Caco-2 (cell line): ENCODE data around the gene SMYD1. TPM values are rescaled to one million over a fixed set of nuclear protein-coding genes. Genes with fewer than 3 reads are reported as not detected.

Source experiments
- BruUV-seq: library from RNA; stranded (reverse); fragments of 400-500 nt; replicated peaks from 2 replicates; lab custom pipeline; 2021; lab: Mats Ljungman, UMichigan
- CTCF ChIA-PET: fragments of 300-600 bp; sonication (Branson Sonifier 250); formaldehyde crosslinking; loops from one replicate; lab custom pipeline; 2022; ENCODE audit warnings: antibody characterized with exemption; lab: Charles Lee
- POLR2A ChIA-PET: fragments of 300-600 bp; sonication (Branson Sonifier 250); formaldehyde crosslinking; loops from one replicate; lab custom pipeline; 2022; ENCODE audit warnings: antibody characterized with exemption; lab: Charles Lee
- DNase-seq, 2 experiments: peaks; one replicate each; pipeline versions ENCODE4 v3.0.0 to v3.0.0-alpha.2; 2020 to 2022
- H3K27me3 ChIP-seq: replicated peaks from 2 replicates; pipeline ENCODE4 v1.6.0; 2011; ENCODE audit warnings: low read length; ENCODE audit not compliant: control insufficient read depth, insufficient read depth
- H3K36me3 ChIP-seq: 2 replicates; pipeline ENCODE4 v1.5.1; 2011; ENCODE audit warnings: low read length; ENCODE audit not compliant: control insufficient read depth, insufficient read depth
- H3K4me1 ChIP-seq: fragments of 250-450 bp; sonication (Bioruptor Pico); 2 replicates; pipeline ENCODE4 v1.5.1; 2020; ENCODE audit warnings: mild to moderate bottlenecking
- H3K4me3 ChIP-seq: 2 replicates; pipeline ENCODE4 v1.5.1; 2011; ENCODE audit warnings: low read depth, mild to moderate bottlenecking, control low read depth, low read length
- H3K9me3 ChIP-seq: fragments of 250-450 bp; sonication (Bioruptor Pico); 2 replicates; pipeline ENCODE4 v1.5.1; 2020; ENCODE audit warnings: mild to moderate bottlenecking, moderate library complexity
- H3K27ac Mint-ChIP-seq: one replicate; pipeline ENCODE4 v1.8.0; 2022; ENCODE audit warnings: mixed read lengths; ENCODE audit not compliant: unreplicated experiment
- H3K27me3 Mint-ChIP-seq: one replicate; pipeline ENCODE4 v1.8.0; 2022; ENCODE audit warnings: mixed read lengths; ENCODE audit not compliant: insufficient read depth, unreplicated experiment
- H3K36me3 Mint-ChIP-seq: one replicate; pipeline ENCODE4 v1.8.0; 2022; ENCODE audit warnings: mild to moderate bottlenecking, mixed read lengths; ENCODE audit not compliant: insufficient read depth, unreplicated experiment
- H3K4me1 Mint-ChIP-seq: one replicate; pipeline ENCODE4 v1.8.0; 2022; ENCODE audit warnings: low read depth, mixed read lengths; ENCODE audit not compliant: unreplicated experiment
- H3K4me3 Mint-ChIP-seq: one replicate; pipeline ENCODE4 v1.8.0; 2022; ENCODE audit warnings: mild to moderate bottlenecking, moderate library complexity, mixed read lengths; ENCODE audit not compliant: unreplicated experiment
- H3K9me3 Mint-ChIP-seq: one replicate; pipeline ENCODE4 v1.8.0; 2022; ENCODE audit warnings: mixed read lengths; ENCODE audit not compliant: unreplicated experiment
- intact Hi-C: fragments of 100-400 bp; cut with micrococcal nuclease; formaldehyde crosslinking; loops from one replicate; pipeline ENCODE4 v1.10.0; 2022; ENCODE audit not compliant: unreplicated experiment
- total RNA-seq: library from RNA; stranded (reverse); gene quantifications from 2 replicates; pipeline ENCODE4 v1.2.3, GENCODE V29; 2022
- TF ChIP-seq, protein P1 (sequence below), 2 experiments: fragments of 200-600 bp in 1 of 2; IDR thresholded peaks; 1 replicate in 1 of 2; 2 replicates in 1 of 2; pipeline versions ENCODE4 v1.5.1 to v1.8.0; 2011 to 2022; ENCODE audit warnings: antibody characterized with exemption in 1 of 2, control low read depth in 1 of 2, inconsistent platforms in 1 of 2, low read depth in 1 of 2, low read length in 1 of 2, mild to moderate bottlenecking in 1 of 2, moderate library complexity in 1 of 2; ENCODE audit not compliant: insufficient read depth in 1 of 2, severe bottlenecking in 1 of 2, unreplicated experiment in 1 of 2

The SMYD1 gene
- total RNA-seq, 1 experiment from 2014 or later: not detected

DNA sequence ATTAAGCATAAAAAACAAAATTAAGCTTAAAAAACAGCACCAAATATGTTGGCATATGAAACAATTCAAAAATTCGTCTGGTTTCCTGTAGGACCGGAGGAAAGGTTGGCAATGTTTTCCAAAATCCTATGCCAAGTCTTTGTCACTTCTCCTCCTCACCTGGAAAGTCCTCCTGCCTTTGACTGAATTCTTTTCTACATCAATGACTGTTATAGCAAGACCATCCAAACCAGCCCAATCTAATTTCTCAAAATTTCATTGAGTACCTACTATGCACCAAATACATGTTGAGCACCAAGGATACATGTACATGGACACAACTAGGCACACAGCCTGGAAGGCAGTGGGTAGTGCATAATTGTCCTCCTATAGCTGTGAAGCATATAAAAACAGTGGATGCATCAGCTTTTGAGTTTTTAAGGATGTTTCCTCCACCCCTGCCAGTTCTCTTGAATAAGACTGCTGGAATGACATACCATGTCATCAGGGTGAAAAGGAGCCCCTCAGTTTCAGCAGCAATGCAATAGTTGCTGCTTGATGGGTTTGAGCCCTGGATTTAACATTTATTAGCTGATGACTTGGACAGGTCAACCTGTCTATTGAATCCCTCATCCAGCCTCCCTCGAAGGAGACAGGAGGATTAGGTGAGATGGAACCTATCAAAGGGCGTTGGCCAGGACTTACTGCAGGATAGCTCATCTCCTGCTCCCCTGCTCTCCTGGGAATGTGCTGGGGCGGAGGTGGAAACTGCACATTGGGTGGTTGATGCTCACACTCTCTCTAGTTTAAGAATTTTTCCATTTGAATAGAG is 55.7 kb downstream of the SMYD1 start:
- no peaks in the 10 kb centered on the region for H3K27me3 Mint-ChIP-seq
- BruUV-seq: no TSS peak
- no peak overlapping the region for H3K27ac Mint-ChIP-seq
- Histone ChIP-seq H3K27me3 (no peaks in the 10 kb centered on the region), H3K36me3 (peaks cover 7% of the 10 kb centered on the region), H3K4me3 (no peak overlapping the region), H3K4me1 (peaks cover 15% of the 10 kb centered on the region), H3K9me3 (no peaks in the 10 kb centered on the region)
- ChIA-PET CTCF (no interaction called here), POLR2A (no interaction called here)
- DNase-seq: no peak
- H3K4me3 Mint-ChIP-seq: no peak overlapping the region
- H3K36me3 Mint-ChIP-seq: peaks cover 7% of the 10 kb centered on the region
- no peaks in the 10 kb centered on the region for H3K9me3 Mint-ChIP-seq
- TF ChIP-seq, protein P1, sequence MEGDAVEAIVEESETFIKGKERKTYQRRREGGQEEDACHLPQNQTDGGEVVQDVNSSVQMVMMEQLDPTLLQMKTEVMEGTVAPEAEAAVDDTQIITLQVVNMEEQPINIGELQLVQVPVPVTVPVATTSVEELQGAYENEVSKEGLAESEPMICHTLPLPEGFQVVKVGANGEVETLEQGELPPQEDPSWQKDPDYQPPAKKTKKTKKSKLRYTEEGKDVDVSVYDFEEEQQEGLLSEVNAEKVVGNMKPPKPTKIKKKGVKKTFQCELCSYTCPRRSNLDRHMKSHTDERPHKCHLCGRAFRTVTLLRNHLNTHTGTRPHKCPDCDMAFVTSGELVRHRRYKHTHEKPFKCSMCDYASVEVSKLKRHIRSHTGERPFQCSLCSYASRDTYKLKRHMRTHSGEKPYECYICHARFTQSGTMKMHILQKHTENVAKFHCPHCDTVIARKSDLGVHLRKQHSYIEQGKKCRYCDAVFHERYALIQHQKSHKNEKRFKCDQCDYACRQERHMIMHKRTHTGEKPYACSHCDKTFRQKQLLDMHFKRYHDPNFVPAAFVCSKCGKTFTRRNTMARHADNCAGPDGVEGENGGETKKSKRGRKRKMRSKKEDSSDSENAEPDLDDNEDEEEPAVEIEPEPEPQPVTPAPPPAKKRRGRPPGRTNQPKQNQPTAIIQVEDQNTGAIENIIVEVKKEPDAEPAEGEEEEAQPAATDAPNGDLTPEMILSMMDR (IDR thresholded peaks at IDR 0.05; ENCODE audit: insufficient read depth in 1 of 2, low read depth in 1 of 2, low read length in 1 of 2, severe bottlenecking in 1 of 2, unreplicated experiment in 1 of 2): no peak
- intact Hi-C loops: no loop called here
- peaks cover 22% of the 10 kb centered on the region for H3K4me1 Mint-ChIP-seq

GRCh38 chr2:88123975-88124917 is 56.6 kb downstream of the SMYD1 start:
- intact Hi-C loops: no loop called here
- BruUV-seq: no TSS peak
- ChIA-PET POLR2A (no interaction called here), CTCF (interaction anchor here (0.7 kb wide), 1 partner anchor 183 kb away, joined by 6 read pairs; no protein-coding TSS in a partner anchor)
- Mint-ChIP-seq H3K4me1 (peaks cover 30% of the 10 kb centered on the region), H3K9me3 (no peaks in the 10 kb centered on the region), H3K36me3 (peaks cover 12% of the 10 kb centered on the region), H3K4me3 (no peak overlapping the region), H3K27me3 (no peaks in the 10 kb centered on the region), H3K27ac (no peak overlapping the region)
- no peak for DNase-seq
- TF ChIP-seq, protein P1 (IDR thresholded peaks at IDR 0.05; ENCODE audit: insufficient read depth in 1 of 2, low read depth in 1 of 2, low read length in 1 of 2, severe bottlenecking in 1 of 2, unreplicated experiment in 1 of 2): no peak
- Histone ChIP-seq H3K9me3 (no peaks in the 10 kb centered on the region), H3K4me3 (no peak overlapping the region), H3K27me3 (no peaks in the 10 kb centered on the region), H3K4me1 (peaks cover 24% of the 10 kb centered on the region), H3K36me3 (peaks cover 7% of the 10 kb centered on the region)

DNA sequence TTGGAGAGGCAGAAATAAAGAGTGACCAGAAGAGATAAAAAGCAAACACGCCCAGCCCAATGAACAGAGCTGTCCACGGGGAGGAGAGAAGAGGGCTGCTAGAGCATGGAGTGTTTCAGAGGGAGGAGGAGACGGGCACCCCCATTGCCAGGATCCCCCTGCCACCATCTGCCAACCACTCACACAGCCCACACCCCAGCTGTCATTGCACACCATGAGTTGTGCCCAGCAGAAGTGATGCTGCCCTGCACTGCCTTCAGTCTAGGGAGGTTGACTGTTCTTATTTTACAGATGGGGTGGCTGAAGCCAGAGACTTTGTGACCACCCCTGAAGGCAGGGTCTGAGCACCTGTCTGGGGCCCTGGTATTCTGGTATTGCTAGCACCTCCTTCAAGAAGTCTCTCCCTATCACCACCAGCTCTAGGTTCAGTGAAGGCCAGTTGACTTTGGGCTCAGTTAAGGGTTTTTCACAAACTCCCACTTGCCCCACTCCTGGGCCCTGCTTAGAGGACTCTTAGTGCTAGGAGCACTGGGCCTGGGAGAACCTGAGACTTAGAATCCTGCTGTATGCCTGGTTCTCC is 57.8 kb downstream of the SMYD1 start:
- ChIA-PET CTCF (no interaction called here), POLR2A (no interaction called here)
- peaks cover 9% of the 10 kb centered on the region for H3K36me3 ChIP-seq
- DNase-seq: no peak
- peaks cover 12% of the 10 kb centered on the region for H3K36me3 Mint-ChIP-seq
- TF ChIP-seq, protein P1 (IDR thresholded peaks at IDR 0.05; ENCODE audit: insufficient read depth in 1 of 2, low read depth in 1 of 2, low read length in 1 of 2, severe bottlenecking in 1 of 2, unreplicated experiment in 1 of 2): no peak
- no TSS peak for BruUV-seq
- no peak overlapping the region for H3K4me3 ChIP-seq
- no peak overlapping the region for H3K27ac Mint-ChIP-seq
- no peaks in the 10 kb centered on the region for H3K27me3 ChIP-seq
- H3K9me3 Mint-ChIP-seq: no peaks in the 10 kb centered on the region
- H3K9me3 ChIP-seq: no peaks in the 10 kb centered on the region
- H3K4me3 Mint-ChIP-seq: no peak overlapping the region
- H3K4me1 ChIP-seq: peaks cover 36% of the 10 kb centered on the region
- H3K4me1 Mint-ChIP-seq: peaks cover 42% of the 10 kb centered on the region
- no peaks in the 10 kb centered on the region for H3K27me3 Mint-ChIP-seq
- intact Hi-C loops: no loop called here
